TTC549 (cell line): Measurements from ENCODE around the gene TIRAP.
"Not testable (repeated sequence)": the region's sequence is repeated elsewhere in the genome, so short reads cannot be mapped to it uniquely, and the experiment has no call there.

Experiments used
- FAIRE-seq: peaks from 2 replicates; lab custom pipeline; 2012; peaks lifted over from hg19 to GRCh38; lab: Jason Lieb, UNC

TIRAP gene

GRCh38 chr11:126288237-126288636 is 5.3 kb downstream of the TIRAP start:
- no peak for FAIRE-seq

DNA sequence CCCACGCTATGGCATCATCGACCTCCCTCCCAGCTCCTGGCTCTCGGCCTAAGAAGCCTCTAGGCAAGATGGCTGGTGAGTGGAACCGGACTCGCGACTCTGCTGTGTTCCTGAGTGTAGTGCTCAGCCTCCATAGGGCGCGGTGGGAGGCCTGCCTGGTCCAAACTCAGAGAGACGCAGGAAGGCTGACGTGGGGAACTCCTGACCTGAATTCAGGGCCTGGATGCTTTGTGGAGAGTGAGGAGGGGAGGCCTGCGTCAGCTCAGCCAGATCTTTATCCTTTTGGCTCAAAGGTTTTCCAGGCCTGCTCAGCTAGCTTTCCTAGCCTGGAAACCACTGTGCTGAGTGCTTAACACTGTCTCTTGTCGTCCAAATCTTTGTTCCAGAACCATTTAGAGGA is 8.0 kb downstream of the TIRAP start:
- no peak for FAIRE-seq

DNA sequence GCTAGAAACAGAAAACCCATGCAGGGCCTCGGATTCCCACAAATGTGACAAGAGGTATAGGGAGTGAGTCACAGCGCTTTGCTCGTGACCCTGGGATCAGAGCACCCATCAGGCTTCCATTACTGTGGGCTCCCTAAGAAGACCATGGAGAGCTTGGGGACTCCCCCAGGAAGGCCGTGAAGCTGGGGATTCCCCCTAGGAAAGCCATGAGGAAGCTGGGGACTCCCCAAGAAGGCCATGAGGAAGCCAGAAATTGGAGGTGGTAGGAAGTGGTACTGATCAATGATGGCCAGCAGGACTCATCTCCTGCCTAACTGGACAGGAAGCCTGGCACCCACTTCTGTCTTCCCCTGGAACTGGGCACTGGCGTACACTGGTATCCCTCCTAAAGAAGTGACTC is 10.8 kb downstream of the TIRAP start:
- FAIRE-seq: no peak

- FAIRE-seq: no peak
These were observed 14.1 kb downstream of the TIRAP start for GRCh38 chr11:126297004-126297403.

DNA sequence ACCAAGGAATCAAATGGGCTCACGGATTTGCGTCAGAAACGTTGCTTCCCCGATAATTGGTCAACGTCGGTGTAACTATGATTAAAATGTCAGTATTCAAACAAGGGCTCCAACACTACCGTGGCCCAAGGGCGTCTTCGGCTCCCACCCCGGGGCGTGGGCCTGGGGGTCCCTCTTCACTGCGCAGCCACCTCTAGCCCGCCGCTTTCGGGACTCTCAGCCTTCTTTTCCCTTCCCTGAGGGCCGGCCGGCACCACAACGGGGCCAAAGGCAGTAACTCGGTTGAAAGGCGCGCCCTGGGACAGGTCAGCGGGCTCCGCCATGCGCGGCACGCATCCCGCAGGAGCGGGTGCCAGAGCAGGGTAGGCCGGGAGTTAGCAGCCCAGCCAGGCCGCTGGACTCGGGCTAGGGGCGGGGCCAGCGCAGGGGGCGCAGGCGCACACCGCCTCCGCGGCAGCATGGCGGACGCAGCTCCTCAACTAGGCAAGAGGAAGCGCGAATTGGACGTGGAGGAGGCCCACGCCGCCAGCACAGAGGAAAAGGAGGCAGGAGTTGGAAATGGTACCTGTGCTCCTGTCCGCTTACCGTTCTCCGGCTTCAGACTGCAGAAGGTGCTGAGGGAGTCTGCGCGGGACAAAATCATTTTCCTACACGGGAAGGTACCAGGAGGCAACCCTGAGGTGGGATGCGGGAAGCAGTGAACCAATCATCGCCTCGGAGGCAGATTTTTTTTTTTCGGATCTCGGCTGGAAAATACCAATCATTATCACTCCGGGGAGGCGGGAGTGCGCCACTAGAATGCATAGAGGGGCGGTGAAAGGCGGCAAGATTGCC is 20.9 kb downstream of the TIRAP start, which contains the start of gene DCPS:
DCPS (plus strand) TSS at position 438 of the 834 bp plus-strand sequence; CDS start at position 459, 21 bp downstream.
- FAIRE-seq: no peak

DNA sequence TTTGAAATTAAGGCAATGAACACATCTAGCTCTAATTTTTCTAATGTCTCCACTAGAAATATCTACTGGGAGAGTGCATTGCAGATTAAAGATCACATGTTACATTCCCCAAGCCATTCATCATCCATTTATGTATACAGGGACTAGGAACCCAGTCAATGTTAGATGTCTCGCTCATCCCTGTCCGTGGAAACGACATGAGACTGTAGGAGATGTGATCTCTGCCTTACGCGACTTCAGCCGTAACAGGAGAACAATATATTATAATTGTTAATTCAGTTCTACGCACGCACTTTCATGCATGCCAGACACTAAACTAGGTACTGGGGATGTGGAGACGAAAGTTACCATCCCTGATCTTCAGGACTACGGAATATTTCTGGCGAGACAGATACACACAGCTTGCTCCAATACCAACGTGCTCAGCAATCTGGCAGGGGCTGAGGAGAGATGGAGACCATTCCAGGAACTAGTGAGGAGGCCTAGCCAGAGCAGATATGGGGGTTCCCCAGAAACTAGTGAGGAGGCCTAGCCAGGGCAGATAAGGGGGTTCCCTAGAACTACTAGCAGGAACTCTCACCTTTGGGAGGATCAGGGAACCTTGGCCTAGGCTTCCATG is 21.7 kb downstream of the TIRAP start:
- FAIRE-seq: no peak

DNA sequence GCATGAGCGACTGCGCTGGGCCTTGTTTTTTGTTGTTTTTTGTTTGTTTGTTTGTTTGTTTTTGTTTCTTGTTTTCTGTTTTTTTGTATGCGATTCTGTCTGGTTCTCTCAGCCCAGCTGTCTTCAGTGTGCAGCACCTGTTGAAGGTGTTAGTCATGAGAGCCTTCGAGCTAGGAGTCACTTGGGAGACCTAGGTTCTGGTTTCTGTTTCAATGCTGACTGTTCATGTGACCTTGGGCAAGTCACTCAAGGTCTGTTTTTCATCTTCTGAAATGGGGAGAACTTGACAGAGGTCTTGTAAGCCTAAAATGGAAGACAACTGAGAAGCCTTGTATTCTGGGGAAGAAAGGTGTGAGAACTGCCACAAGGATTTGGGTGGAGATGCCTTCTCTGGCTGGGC is 22.8 kb downstream of the TIRAP start:
- no peak for FAIRE-seq

- FAIRE-seq: no peak
These were observed 24.8 kb downstream of the TIRAP start for GRCh38 chr11:126307706-126308105.

- FAIRE-seq: no peak
These were observed 25.4 kb downstream of the TIRAP start for GRCh38 chr11:126308271-126308671.

DNA sequence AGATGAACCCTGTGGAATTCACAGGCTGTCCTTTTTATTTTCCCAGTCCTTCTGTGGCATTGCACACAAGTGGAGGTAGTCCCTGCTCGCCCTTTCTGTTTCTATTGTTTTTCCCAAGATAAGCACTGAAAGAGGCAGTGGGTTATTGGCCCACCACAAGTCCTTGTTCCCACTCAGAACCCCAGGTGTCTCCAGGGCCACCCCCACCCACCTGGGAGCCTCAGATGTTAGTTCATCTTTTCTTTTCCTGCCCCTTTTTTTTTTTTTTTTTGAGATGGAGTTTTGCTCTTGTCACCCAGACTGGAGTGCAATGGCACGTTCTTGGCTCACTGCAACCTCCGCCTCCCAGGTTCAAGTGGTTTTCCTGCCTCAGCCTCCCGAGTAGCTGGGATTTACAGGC is 25.9 kb downstream of the TIRAP start:
- not testable (repeated sequence) for FAIRE-seq

DNA sequence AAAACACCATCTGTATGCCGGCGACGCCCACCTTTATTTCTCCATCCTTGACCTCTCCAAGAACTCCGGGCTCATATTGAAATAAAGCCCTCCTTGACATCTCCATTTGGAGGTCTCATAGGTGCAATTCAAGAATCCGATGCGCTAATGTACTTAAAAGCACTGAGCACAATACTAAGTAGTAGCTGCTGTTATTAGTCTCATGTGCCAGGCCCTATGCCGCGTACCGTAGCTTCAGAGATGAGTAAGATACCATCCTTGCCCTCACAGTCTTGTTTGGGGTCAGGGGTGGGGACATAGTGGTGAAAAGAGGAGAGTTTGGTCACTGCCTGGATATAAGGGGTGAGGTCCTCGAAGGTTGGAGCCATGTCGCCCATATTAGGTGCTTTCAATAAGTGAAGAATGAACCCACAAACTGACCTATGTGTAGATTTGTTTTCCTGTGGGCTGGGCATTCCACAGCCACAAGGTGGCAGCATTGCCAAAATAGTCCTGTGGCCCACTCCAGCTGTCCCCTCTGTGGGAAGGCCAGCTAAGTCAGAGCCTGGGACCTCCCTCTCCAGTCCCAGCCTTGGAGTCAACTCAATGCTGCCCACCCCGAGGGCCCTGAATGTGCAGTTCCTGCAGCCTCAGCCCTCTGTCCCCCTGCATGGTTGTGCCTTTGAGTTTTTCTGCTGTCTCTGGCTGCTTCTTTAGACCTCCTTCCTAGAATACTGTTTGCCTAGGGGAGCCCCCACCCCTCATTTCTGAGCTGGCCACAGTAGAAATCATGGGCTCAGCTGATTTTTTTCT is 27.5 kb downstream of the TIRAP start:
- FAIRE-seq: no peak

DNA sequence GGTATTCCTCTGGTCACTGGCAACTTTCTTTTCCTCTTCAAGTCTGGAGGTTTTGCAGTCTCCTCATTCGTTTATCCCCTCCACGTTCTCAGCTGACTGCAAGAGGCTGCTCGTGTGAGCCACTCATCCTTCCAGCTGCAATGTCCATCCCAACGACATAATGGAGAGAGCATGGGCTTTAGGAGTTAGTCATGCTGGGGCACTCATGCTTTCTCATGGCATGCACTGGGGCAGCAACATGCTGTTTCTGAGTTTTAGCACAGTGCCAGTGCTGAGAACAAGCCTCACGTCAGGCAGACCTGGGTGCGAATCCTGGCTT is 28.1 kb downstream of the TIRAP start:
- FAIRE-seq: no peak

- no peak for FAIRE-seq
These were observed 28.8 kb downstream of the TIRAP start for GRCh38 chr11:126311401-126312291.

DNA sequence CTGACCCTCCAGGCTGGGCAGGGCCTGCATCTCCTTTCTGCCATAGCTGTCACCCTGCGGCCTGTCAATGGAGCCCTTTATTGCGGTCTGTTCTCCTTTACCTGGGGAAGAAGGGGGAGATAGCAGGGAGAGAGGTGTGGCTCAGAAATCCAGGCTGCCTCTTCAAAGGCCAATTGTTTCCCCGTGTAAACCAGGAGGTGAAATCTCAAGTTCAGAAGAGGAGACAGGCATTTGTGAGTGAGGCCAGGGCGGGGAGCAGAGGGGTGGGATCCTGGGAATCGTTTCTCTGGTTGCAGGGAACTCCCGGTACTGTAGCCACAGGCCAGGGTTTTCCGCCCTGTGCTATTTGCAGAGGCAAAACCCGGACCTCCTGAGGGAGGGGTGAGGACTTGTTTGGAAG is 30.1 kb downstream of the TIRAP start:
- no peak for FAIRE-seq

DNA sequence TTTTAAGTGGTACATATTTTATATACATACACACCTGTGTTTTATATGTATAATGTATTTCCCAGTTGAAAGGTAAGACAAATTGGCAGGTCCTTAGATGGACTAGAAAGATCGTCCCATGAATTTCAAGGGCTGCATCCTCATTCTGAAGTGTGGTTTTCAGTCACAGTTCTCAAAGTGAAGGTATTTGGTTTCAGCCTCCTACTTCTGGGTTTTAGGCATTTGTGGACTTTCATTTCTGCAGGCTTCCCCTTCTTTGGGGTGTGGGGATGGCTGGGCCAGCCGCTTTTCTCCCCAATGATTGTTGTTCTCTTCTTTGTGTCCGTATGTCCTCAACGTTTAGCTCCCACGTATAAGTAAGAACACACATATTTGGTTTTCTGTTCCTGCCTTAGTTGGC is 30.9 kb downstream of the TIRAP start:
- FAIRE-seq: no peak

GRCh38 chr11:126317432-126317755 is 34.5 kb downstream of the TIRAP start:
- no peak for FAIRE-seq

DNA sequence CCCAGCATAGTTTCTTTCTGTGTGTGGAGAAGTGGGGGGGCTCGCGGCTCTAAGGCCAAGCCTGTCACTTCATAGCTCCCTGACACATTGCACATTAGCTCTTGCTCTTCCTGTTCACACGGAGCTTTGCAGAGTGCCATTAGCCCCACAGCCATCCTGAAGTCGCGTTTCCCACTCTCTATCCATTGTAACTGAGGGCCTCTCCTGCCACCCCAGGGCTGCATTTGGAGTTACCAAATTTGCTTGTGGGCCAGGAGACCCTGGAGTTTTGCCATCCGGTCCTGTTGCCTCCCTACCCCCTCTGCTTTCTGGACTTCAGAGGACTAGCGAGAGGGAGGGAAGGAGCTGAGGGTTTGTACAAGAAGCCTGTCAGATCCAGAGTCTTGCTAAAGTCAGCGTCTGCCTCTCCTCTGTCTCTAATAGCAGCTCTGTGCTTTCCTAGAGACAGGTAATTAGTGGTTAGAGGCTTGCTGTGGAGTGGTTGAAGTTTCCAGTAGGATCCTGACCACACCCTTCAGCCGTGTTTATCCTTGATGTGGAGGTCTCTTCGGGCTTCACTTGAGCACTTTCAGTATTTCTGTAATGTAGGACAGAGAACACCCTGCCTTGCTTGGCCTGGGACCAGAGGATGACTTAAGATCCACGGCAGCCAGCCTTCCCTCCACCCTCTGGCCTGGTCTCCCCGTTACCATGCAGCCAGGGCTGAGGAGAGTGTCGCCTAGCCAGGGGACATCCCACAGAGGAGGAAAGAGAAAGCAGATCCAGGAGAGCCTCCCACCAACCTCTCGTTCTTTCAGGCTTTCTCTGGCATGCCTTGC is 35.1 kb downstream of the TIRAP start:
- no peak for FAIRE-seq

DNA sequence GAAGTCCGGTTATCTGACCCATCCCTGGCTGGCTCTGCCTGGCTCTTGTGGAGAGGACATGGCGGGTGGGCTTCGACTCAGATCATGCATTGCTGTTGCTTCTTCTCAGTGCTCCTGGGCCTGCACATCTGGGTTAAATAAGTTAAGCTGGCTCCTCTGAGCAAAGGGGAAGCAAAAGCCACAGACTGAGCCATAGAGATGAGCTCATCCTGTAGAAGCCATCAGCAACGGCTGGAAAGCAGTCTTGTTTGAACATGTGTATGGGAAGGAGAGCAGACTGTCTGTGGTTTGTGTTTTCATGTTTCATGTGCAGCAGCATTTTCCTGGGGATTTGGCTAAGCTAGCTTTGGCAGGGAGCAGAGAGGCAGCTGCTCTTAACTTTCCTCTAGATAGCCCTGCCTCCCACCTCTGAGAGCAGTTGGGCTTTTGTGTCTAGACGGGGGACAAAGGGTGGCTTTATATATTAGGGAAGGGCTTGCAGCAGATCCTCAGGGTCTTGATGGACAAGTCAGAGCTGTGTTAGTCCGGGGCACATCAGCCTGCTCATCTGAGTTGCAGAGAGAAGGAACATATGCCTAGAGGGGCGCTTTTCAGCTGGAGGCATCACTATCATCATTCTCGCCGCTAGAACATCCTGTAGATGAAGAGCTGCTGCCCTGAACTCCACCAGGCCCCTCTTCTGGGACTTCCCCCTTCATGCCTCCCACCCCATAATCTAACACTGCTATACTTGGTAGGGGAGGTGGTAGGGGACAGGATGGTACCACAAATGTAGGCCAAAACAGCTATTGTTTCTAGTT is 35.9 kb downstream of the TIRAP start:
- FAIRE-seq: no peak

DNA sequence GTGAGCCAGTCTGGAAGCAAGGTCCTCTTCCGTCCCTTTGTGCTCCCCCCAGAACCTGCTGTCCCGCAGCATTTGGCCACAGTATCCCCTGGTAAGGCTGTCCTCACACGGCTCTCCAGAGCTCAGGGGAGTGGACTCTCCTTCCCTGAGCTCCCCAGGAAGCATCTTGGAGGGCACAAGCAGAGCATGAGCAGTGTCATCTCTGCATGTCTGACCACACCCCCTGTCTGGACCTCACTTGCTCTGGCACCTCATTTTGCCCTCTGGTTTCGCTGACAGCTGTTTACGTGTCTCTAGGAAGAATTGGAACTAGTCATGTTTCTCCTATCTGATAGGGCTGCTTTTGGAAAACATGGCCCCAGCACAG is 36.5 kb downstream of the TIRAP start:
- FAIRE-seq: no peak

DNA sequence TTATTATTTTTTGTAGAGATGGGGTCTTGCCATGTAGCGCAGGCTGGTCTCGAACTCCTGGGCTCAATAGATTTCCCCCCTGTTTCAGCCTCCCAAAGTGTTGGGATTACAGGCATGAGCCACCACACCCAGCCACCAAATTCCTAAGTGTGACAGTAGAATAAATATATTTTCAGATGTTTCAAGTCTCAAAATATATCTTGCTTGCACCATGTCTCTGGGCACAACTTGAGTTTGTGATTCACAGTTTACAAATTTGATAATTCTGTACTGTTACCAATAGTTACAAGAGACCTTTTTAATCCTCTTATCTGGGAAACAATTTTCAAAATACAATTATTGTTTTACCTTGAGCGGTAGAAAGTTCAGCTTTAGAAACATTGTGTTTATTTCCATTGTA is 40.1 kb downstream of the TIRAP start:
- no peak for FAIRE-seq
